Activated CD8-positive, alpha-beta memory T cell treated with anti-CD3 and anti-CD28 coated beads, Interleukin-2, amount 50 U/mL, for 1 hour (primary cell): Measurements from ENCODE around the gene ARRB1.
"Not testable (repeated sequence)": the region's sequence is repeated elsewhere in the genome, so short reads cannot be mapped to it uniquely, and the experiment has no call there.

Experiments used
- DNase-seq: peaks from one replicate; pipeline ENCODE4 v3.0.0-alpha.2; 2020; ENCODE audit errors: extremely low read depth

ARRB1 gene

GRCh38 chr11:75344186-75344585, 7.3 kb downstream of the ARRB1 start:
- no peak for DNase-seq

DNA sequence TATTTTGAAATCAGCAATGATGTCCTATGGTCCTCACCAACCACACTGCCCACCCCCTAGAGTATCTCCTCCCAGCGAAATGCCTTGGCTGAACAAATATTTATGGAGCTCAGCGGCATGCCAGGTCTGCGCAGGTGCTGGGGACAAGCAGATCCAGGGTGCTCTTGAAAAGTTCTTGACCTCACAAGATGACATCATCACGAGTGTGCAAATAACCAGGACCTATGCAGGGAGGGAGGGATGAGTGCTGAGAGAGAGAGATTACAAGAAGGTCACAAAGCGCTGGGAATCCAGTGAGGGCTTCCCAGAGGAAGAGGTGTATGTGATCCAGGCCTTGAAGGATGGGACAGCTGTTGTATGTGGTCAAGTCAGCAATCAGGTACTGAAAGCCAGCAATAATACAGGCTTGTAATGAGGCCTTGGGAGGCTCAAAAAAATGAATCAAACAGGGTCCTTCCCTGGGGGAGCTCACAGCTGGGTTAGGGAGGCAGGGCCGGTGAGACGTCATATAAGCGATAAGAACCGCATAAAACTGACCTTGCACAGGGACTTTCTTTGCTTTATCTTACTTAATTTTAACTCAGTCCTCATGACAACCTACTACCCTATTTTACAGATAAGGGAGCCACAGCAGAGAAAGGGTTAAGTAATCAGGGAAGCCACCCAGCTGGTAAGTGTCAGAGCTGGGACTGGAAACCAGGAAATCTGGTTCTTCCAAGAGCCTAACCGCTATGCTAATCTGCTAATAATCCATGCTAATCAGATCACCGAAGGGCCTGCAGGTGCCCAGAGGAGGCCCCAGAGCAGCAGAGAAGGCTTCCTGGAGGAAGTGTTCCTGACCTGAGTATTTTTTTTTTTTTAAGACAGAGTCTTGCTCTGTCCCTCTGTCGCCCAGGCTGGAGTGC, 8.2 kb downstream of the ARRB1 start:
- DNase-seq: no peak

DNA sequence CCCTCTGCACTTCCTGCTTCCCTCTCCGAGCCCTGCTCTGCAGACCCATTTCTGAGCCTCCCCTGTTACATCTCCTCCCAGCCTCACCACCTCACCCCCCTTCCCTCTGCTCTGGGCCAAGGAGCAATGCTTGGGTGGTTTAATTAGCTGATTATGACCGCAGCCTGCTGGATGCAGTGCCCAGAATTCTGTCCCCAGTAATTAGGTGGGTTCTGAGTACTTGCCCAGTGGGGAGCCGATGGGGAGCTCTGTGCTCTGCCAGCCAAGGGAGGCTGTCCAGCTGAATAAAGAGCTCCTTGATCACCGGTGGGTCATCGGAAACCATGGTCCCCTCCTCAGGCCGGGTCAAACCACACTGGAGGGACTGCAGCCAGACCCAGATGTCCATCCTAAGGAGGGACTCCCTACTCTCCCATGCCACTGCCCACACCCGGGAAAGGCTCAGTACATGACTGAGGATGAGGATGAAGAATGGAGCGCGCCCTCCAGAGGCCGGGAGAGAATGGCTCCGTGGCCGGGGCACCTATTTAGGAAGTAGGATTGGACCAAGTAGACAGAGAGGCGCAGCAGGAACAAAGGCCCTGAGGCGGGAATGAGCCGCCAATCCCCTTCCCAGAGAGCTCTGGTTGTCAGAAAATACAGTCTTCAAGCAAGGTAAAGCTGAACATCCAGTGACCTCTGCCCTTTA, 9.1 kb downstream of the ARRB1 start:
- DNase-seq: no peak

DNA sequence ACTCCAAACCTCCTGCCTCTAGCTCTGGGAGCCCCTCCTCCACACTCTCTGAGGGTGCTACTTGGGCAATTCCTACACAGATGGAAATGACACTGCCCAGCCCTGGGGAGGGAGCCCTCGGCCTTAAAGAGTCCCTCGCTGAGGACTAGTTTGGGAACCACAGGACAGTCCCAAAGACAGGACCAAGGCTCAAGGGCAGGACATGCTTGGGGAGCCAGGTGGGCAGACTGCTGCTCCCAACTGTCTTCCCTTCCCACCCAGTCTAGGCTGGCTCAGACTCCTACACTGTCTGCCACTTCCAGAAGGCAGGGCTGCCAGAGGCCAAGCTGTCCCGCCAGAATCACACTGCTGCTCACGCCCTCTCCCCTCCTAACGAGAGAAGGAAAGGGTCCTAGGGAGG, 9.8 kb downstream of the ARRB1 start:
- DNase-seq: no peak

DNA sequence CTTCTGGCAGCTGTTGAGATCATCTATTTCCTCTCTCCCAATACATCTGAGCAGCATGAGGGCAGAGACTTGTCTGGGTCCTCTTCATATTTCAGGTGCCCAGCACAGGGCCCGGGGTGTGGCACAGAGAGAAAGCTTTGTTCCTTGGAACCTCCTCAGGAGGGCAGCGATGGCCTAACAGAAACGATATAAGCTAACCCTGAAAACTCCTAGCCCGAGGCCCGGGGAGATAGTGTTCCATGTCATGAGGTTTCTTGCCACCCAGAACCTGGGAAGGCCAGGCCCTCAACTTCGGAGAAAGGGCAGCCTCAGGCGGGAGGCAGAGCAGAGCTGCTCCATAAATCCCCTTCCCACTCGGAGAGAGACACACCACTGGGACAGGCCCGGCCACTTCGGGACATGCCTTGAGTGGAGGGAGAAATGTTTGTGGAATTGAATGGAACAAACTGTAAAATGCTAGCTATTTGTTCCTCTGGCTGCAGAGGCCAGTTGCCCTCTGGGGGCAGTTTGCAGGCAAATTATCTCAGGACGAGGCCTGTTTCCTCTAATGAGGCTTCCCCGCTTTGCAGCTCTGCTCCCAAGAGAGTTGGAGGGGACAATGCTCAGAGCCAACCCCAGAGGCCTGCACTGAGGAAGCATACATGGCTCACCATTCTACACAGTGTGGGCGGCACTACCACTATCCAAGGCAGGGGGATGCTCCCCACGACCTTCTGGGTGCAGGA, 11.6 kb downstream of the ARRB1 start:
- DNase-seq: no peak

- no peak for DNase-seq
Measured at GRCh38 chr11:75338516-75339208, 12.8 kb downstream of the ARRB1 start.

- DNase-seq: no peak
Measured at GRCh38 chr11:75337195-75337654, 14.2 kb downstream of the ARRB1 start.

DNA sequence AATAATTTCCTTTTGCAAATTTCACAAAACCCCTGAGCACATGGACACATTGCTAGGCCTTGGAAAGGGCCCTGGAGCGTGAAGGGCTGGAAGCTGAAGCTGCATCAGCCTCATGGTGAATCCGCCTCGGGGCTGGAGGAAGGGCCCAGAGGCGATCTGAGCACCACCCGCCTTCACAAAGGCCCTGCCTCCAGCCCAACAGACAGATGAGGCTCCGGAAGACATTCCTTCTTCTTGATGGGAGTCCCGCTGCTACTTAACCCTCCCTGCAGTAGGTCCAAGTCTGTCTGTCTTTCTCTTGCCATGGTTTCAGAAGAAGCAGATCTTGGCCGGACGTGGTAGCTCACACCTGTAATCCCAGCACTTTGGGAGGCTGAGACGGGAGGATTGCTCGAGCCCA, 16.5 kb downstream of the ARRB1 start:
- no peak for DNase-seq

- no peak for DNase-seq
Measured at GRCh38 chr11:75334402-75334891, 17.0 kb downstream of the ARRB1 start.

- DNase-seq: no peak
Measured at GRCh38 chr11:75333807-75334140, 17.7 kb downstream of the ARRB1 start.

DNA sequence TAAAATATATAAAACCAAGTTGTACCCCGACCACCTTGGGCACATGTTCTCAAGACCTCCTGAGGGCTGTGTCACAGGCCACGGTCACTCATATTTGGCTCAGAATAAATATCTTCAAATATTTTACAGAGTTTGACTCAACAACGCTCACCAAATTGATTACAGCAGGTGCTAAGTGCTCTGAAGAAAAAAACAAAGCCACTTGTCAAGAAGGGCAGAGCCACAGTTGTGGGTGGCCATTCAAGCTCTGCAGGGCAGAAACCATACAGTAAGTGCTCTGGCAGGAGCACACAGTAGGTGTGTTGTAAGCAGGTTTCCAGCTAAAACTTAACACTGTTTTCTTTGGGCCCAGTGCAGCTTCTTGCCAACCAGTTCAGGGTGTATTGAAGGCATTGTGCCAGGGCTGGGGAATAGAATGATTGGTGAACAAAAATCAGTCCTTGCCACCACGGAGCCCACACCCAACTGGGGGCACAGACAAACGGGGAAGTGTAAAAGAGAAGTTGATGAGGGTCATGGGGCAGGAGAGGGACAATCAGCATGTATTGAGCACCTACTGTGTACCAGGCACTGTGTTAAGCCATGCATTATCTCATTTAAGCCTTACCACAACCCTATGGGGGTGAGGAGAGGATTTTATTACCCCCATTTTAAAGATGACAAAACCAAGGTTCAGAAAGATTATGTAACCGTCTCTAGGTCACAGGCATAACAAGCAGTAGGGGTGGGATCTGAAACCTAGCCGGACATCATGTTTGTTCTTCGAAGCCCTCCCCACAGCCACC, 18.2 kb downstream of the ARRB1 start:
- no peak for DNase-seq

DNA sequence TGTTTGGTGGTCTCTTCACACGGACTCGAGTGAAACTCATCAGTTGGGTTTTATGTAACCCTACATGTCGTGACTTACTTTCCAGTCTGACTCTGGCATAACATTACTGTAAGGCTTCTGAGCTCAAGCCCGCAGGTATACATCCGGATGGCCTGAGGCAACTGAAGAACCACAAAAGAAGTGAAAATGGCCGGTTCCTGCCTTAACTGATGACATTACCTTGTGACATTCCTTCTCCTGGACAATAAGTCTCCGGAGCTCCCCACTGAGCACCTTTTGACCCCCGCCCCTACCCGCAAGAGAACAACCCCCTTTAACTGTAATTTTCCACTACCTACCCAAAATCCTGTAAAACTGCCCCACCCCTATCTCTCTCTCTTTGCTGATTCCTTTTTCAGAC, 19.7 kb downstream of the ARRB1 start:
- not testable (repeated sequence) for DNase-seq

- not testable (repeated sequence) for DNase-seq
Measured at GRCh38 chr11:75331304-75331703, 20.2 kb downstream of the ARRB1 start.

GRCh38 chr11:75330886-75331285, 20.6 kb downstream of the ARRB1 start:
- not testable (repeated sequence) for DNase-seq

- no peak for DNase-seq
Measured at GRCh38 chr11:75330291-75330690, 21.2 kb downstream of the ARRB1 start.

GRCh38 chr11:75328426-75329277, 22.8 kb downstream of the ARRB1 start:
- no peak for DNase-seq

- no peak for DNase-seq
Measured at GRCh38 chr11:75326439-75326810, 25.0 kb downstream of the ARRB1 start.

GRCh38 chr11:75325713-75326438, 25.6 kb downstream of the ARRB1 start:
- no peak for DNase-seq

DNA sequence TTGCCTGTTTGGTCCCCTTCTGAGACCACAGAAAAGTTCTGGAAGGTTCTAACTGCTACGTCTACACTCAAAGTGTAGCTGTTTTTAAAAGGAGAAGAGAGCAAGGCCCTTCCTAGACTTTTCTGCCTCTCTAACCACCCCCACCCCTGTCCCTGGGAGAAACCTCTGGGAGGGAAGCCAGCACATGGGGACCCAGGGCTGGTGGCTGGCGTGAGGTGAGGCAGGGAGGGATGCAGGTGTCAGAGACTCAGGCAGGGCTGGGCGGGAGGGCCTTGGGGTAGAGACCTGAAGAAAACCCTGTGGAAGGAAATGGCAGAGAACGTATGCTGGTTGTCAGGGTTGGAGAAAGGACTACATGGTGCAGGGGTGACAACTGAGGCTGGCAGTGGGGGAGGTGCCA, 26.7 kb downstream of the ARRB1 start:
- DNase-seq: no peak
